ENCODE data around the gene HIVEP3. TPM values are rescaled to one million over a fixed set of nuclear protein-coding genes. Genes with fewer than 3 reads are reported as not detected.

Gene HIVEP3
- polyA plus RNA-seq, 1 of the 3 experiments (the other 2 are of a cell fraction) = 6.4 TPM

DNA sequence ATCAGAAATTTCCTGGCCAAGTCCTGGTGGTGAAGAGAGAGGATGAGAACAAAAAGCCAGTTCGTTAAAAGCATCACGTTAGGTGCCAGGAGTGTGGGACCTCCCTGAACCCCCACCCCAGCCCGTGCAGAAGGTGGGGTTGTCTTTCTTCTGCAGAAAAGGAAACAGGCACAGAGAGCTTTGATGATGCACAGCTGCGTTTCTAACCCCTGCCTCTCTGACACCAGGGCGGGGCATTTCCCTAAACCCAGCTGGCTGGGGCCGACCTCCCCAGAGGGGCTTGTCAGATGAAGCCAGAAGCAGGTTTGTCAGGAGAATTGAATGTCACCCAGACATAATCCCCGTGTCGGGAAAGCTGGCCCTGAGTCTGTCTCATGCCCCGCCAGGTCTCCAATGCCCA is 244.9 kb downstream of the HIVEP3 start:
- H3K4me2 ChIP-seq = no peak overlapping the region
- no peaks in the 10 kb centered on the region for H3K36me3 ChIP-seq (replicated peaks in 1 of 2; ENCODE audit: control insufficient read depth in 1 of 2, insufficient read depth in 2 of 2, low read length in 1 of 2)
- H3K4me1 ChIP-seq (ENCODE audit: control insufficient read depth in 1 of 2, insufficient read depth in 2 of 2, low read depth in 1 of 2, low read length in 1 of 2) = peaks cover 13 to 17% of the 10 kb centered on the region in 2 experiments; a peak in 2 of 4 replicates
- H3K9me2 ChIP-seq = no peaks in the 10 kb centered on the region
- TF ChIP-seq NRF1 (IDR thresholded peaks at IDR 0.05; ENCODE audit: low read depth, low read length) (no peak), GATA2 (CRISPR knock-in tag; IDR thresholded peaks at IDR 0.05) (no peak), SMC3 (IDR thresholded peaks at IDR 0.05; ENCODE audit: low read depth, low read length) (no peak), CTCF (IDR thresholded peaks at IDR 0.05) (no peak), RXRA (IDR thresholded peaks at IDR 0.05; ENCODE audit: borderline replicate concordance, low read depth) (no peak), ELF1 (IDR thresholded peaks at IDR 0.05) (no peak), TCF12 (IDR thresholded peaks at IDR 0.05) (no peak), FOXJ3 (CRISPR knock-in tag; IDR thresholded peaks at IDR 0.05) (no peak)
- no peak overlapping the region for H3K4me3 ChIP-seq (ENCODE audit: low read depth in 2 of 2, low read length in 1 of 2)
- H3K27me3 ChIP-seq (ENCODE audit: insufficient read depth) = no peaks in the 10 kb centered on the region
- no peaks in the 10 kb centered on the region for H3F3A ChIP-seq (replicated peaks; ENCODE audit: insufficient read depth)
- no peaks in the 10 kb centered on the region for H4K20me1 ChIP-seq (ENCODE audit: insufficient read depth)
- H3K27ac ChIP-seq (ENCODE audit: low read depth in 2 of 2, low read length in 1 of 2) = no peak overlapping the region
- no peak for DNase-seq
- H3K79me2 ChIP-seq (ENCODE audit: insufficient read depth) = no peaks in the 10 kb centered on the region
- POLR2A ChIA-PET = no interaction called here
- H3K9me3 ChIP-seq = no peaks in the 10 kb centered on the region
- CTCF ChIA-PET = interaction anchor here (0.7 to 2.6 kb wide), 5 partner anchors 11 to 500 kb away, joined by 3 to 11 read pairs (median 5); no protein-coding TSS in a partner anchor
- H2AFZ ChIP-seq (ENCODE audit: low read depth) = no peak overlapping the region
- WGBS (ENCODE audit: low lambda C conversion rate) = 87% methylated on average over 8 of the region's 9 CpGs
- H3K9ac ChIP-seq = no peak overlapping the region

- H3K9ac ChIP-seq = no peak overlapping the region
- H3K4me1 ChIP-seq (ENCODE audit: control insufficient read depth in 1 of 2, insufficient read depth in 2 of 2, low read depth in 1 of 2, low read length in 1 of 2) = peaks cover 13 to 15% of the 10 kb centered on the region in 2 experiments; a peak in 2 of 4 replicates
- no peaks in the 10 kb centered on the region for H3K9me2 ChIP-seq
- H3K9me3 ChIP-seq = no peaks in the 10 kb centered on the region
- H3K4me3 ChIP-seq (ENCODE audit: low read depth in 2 of 2, low read length in 1 of 2) = no peak overlapping the region
- H3F3A ChIP-seq (replicated peaks; ENCODE audit: insufficient read depth) = no peaks in the 10 kb centered on the region
- no peak overlapping the region for H3K4me2 ChIP-seq
- no peaks in the 10 kb centered on the region for H4K20me1 ChIP-seq (ENCODE audit: insufficient read depth)
- TF ChIP-seq TCF12 (IDR thresholded peaks at IDR 0.05) (no peak), USF2 (IDR thresholded peaks at IDR 0.05; ENCODE audit: borderline replicate concordance, low read depth, low read length) (no peak)
- TF ChIP-seq, protein P1, sequence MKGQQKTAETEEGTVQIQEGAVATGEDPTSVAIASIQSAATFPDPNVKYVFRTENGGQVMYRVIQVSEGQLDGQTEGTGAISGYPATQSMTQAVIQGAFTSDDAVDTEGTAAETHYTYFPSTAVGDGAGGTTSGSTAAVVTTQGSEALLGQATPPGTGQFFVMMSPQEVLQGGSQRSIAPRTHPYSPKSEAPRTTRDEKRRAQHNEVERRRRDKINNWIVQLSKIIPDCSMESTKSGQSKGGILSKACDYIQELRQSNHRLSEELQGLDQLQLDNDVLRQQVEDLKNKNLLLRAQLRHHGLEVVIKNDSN (IDR thresholded peaks at IDR 0.05; ENCODE audit: borderline replicate concordance, low read depth) = no peak
- DNase-seq = no peak
- WGBS (ENCODE audit: low lambda C conversion rate) = 88% methylated on average over 4 of the region's 4 CpGs
- no peaks in the 10 kb centered on the region for H3K79me2 ChIP-seq (ENCODE audit: insufficient read depth)
- no peak overlapping the region for H2AFZ ChIP-seq (ENCODE audit: low read depth)
- H3K27me3 ChIP-seq (ENCODE audit: insufficient read depth) = no peaks in the 10 kb centered on the region
- H3K36me3 ChIP-seq (replicated peaks in 1 of 2; ENCODE audit: control insufficient read depth in 1 of 2, insufficient read depth in 2 of 2, low read length in 1 of 2) = no peaks in the 10 kb centered on the region
- ChIA-PET POLR2A (no interaction called here), CTCF (interaction anchor here (0.9 to 2.6 kb wide), 5 partner anchors 11 to 500 kb away, joined by 3 to 11 read pairs (median 5); no protein-coding TSS in a partner anchor)
- no peak overlapping the region for H3K27ac ChIP-seq (ENCODE audit: low read depth in 2 of 2, low read length in 1 of 2)
Observed at GRCh38 chr1:41673378-41673777, 245.3 kb downstream of the HIVEP3 start.
